Measurements from ENCODE around the gene CTSW. TPM values are rescaled to one million over a fixed set of nuclear protein-coding genes. Genes with fewer than 3 reads are reported as not detected.
"Not testable (repeated sequence)": the region's sequence is repeated elsewhere in the genome, so short reads cannot be mapped to it uniquely, and the experiment has no call there.

The CTSW gene
- polyA plus RNA-seq, 1 donor from 2014 or later = not detected

- TF ChIP-seq EP300 (conservative IDR thresholded peaks at IDR 0.05; ENCODE audit: poor library complexity, severe bottlenecking) (peak; percentile 79), RAD21 (conservative IDR thresholded peaks at IDR 0.05) (peak; percentile 41), TAF1 (IDR thresholded peaks at IDR 0.05; ENCODE audit: low read depth) (peak; percentile 91), REST (IDR thresholded peaks at IDR 0.05; ENCODE audit: borderline replicate concordance) (peak; percentile 60), CTCF (IDR thresholded peaks at IDR 0.05; ENCODE audit: poor library complexity, severe bottlenecking) (peak; percentile 62), POLR2AphosphoS5 (IDR thresholded peaks at IDR 0.05) (peak; percentile 95), SMC3 (conservative IDR thresholded peaks at IDR 0.05; ENCODE audit: poor library complexity) (peak; percentile 63), MXI1 (conservative IDR thresholded peaks at IDR 0.05; ENCODE audit: poor library complexity, severe bottlenecking) (peak; percentile 96), EZH2 (IDR thresholded peaks at IDR 0.05; ENCODE audit: borderline replicate concordance, insufficient read depth, low read length, poor library complexity, severe bottlenecking) (no peak)
- no peaks in the 10 kb centered on the region for H4K20me1 ChIP-seq (ENCODE audit: insufficient read depth)
- peak within 1 kb of the TSS; percentile 85 for H3K4me3 ChIP-seq (ENCODE audit: low read length)
- no peaks in the 10 kb centered on the region for H3K27me3 ChIP-seq (ENCODE audit: insufficient read depth, low read depth, low read length)
- peak within 1 kb of the TSS; percentile 84 for H3K4me2 ChIP-seq (ENCODE audit: low read length)
- H3F3A ChIP-seq (ENCODE audit: insufficient read depth, low read length, poor library complexity, severe bottlenecking) = peaks cover 4% of the 10 kb centered on the region
- H2AFZ ChIP-seq (ENCODE audit: low read depth, low read length) = peak within 1 kb of the TSS; percentile 15
- no peaks in the 10 kb centered on the region for H3K9me3 ChIP-seq (ENCODE audit: low read length)
- peaks cover 12% of the 10 kb centered on the region for H3K79me2 ChIP-seq (replicated peaks; ENCODE audit: insufficient read depth, low read length)
- peak within 1 kb of the TSS; percentile 83 for H3K27ac ChIP-seq (ENCODE audit: low read length)
- no peaks in the 10 kb centered on the region for H3K9me2 ChIP-seq (ENCODE audit: insufficient read depth, low read length)
- H3K36me3 ChIP-seq (ENCODE audit: insufficient read depth, low read length) = no peaks in the 10 kb centered on the region
- H3K9ac ChIP-seq (ENCODE audit: low read length) = peak within 1 kb of the TSS; percentile 90
Observed at GRCh38 chr11:65890324-65891218, 10.9 kb downstream of the CTSW start, which contains the start of gene CCDC85B. CCDC85B (plus strand) TSS chr11:65890673; CDS start chr11:65890784, 111 bp downstream.

DNA sequence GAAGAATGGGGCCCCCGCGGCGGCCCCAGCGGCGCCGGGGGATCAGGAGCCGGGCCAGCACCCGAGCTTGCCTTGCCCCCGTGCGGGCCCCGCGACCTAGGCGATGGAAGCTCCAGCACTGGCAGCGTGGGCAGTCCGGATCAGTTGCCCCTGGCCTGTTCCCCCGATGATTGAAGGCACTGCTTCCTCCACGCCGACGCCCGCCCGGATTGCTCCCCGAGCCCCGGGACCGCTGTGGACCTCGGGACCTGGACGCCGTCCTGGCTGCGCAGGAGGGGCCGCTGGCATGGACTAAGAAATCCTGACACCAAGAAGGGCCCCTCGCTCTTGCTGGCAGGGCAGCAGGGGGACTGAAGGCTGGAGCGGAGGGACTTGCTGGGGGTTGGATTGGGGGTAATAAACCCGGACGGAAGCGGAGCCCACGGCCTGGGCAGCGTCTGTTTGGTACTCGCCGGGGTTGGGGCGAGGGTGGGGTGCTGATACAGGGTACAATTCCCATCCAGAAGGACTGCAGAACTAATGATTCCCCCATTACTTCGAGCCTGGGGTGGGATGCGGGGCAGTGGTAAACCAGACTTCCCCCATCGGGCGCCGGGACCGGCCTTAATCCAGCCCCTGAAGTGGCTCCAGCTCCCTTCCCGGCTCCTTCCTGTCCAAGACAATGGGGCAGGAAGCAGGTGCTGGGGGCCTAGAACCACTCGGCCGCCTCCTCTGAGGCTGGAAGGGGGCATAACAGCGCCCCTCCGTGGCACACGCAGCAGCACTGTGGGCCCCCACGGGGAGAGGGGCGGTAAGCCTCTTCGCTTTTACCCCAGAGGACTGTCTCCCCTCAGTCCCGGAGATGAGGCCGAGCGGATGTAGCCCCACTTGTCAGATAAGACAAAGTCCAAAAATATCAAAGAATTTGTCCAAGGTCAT, 11.8 kb downstream of the CTSW start:
- Histone ChIP-seq H2AFZ (ENCODE audit: low read depth, low read length) (no peak overlapping the region), H3K27me3 (ENCODE audit: insufficient read depth, low read depth, low read length) (no peaks in the 10 kb centered on the region), H3K4me2 (ENCODE audit: low read length) (peak overlapping the region; percentile 84), H3K9me2 (ENCODE audit: insufficient read depth, low read length) (no peaks in the 10 kb centered on the region), H3K27ac (ENCODE audit: low read length) (peak overlapping the region; percentile 83), H3F3A (ENCODE audit: insufficient read depth, low read length, poor library complexity, severe bottlenecking) (peaks cover 4% of the 10 kb centered on the region), H3K9ac (ENCODE audit: low read length) (peak overlapping the region; percentile 90), H3K79me2 (replicated peaks; ENCODE audit: insufficient read depth, low read length) (peaks cover 5% of the 10 kb centered on the region), H3K36me3 (ENCODE audit: insufficient read depth, low read length) (no peaks in the 10 kb centered on the region), H3K4me3 (ENCODE audit: low read length) (peak overlapping the region; percentile 85), H4K20me1 (ENCODE audit: insufficient read depth) (no peaks in the 10 kb centered on the region), H3K9me3 (ENCODE audit: low read length) (no peaks in the 10 kb centered on the region)
- TF ChIP-seq TAF1 (IDR thresholded peaks at IDR 0.05; ENCODE audit: low read depth) (no peak), CTCF (IDR thresholded peaks at IDR 0.05; ENCODE audit: poor library complexity, severe bottlenecking) (peak; percentile 51)

DNA sequence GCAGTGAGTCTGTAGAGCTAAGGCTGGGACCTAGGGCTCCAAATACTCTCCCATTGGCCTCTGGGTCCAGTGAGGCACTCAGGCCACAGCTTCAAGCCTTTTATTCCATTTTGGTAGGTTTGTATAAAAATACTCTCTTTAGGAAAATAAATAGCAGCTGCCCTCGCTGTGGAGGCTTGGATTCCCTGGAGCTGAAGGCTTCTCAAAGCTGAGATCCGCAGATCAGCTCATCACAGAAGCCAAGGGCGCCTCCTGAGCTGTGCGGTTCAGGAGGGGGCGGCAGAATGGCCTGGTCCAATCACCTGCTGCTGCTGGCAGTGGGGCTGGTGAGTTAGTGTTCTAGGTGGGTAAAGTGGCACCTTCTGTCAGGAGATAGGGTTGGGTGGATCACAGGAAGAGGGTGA, 12.5 kb downstream of the CTSW start:
- not testable (repeated sequence) for H3K27ac ChIP-seq (ENCODE audit: low read length); H4K20me1 ChIP-seq (ENCODE audit: insufficient read depth)

More for the DNA sequence above, 12.5 kb downstream of the CTSW start:
- H3F3A ChIP-seq (ENCODE audit: insufficient read depth, low read length, poor library complexity, severe bottlenecking); H3K9me2 ChIP-seq (ENCODE audit: insufficient read depth, low read length); H3K4me2 ChIP-seq (ENCODE audit: low read length); H3K36me3 ChIP-seq (ENCODE audit: insufficient read depth, low read length); H3K9me3 ChIP-seq (ENCODE audit: low read length); H2AFZ ChIP-seq (ENCODE audit: low read depth, low read length); H3K79me2 ChIP-seq (replicated peaks; ENCODE audit: insufficient read depth, low read length); H3K27me3 ChIP-seq (ENCODE audit: insufficient read depth, low read depth, low read length): not testable (repeated sequence)
- peak overlapping the region; percentile 90 for H3K9ac ChIP-seq (ENCODE audit: low read length)
- H3K4me3 ChIP-seq (ENCODE audit: low read length) = peak overlapping the region; percentile 85

Data from neural cell (in vitro differentiated cells).